H1 (cell line): ENCODE results near the gene SOX8. TPM values are rescaled to one million over a fixed set of nuclear protein-coding genes. Genes with fewer than 3 reads are reported as not detected.
A peak's percentile ranks its signal among the peaks of the same experiment; 100 is the strongest.

ENCODE experiments used
- CTCF ChIA-PET: fragments of 300-600 bp; sonication (Branson Sonifier 250); formaldehyde crosslinking; loops from one replicate; lab custom pipeline; 2021; ENCODE audit not compliant: partially characterized antibody; lab: Charles Lee
- POLR2A ChIA-PET: fragments of 300-600 bp; sonication (Branson Sonifier 250); formaldehyde crosslinking; loops from one replicate; lab custom pipeline; 2021; ENCODE audit warnings: inconsistent platforms; ENCODE audit not compliant: partially characterized antibody; lab: Charles Lee
- DNase-seq, 2 experiments: peaks; one replicate each; pipeline versions ENCODE4 v3.0.0 to v3.0.0-alpha.2; 2010 to 2022; ENCODE audit warnings: low spot score in 2 of 2, low read depth in 1 of 2, mixed read lengths in 1 of 2
- FAIRE-seq: peaks from 2 replicates; lab custom pipeline; 2011; peaks lifted over from hg19 to GRCh38; lab: Jason Lieb, UNC
- H2AFZ ChIP-seq: 2 replicates; pipeline ENCODE4 v1.8.1; 2012; ENCODE audit warnings: low read length, inconsistent platforms
- H2AK5ac ChIP-seq: 2 replicates; pipeline ENCODE4 v1.6.1; 2013; ENCODE audit warnings: low read depth, low read length
- H2BK120ac ChIP-seq: replicated peaks from 2 replicates; pipeline ENCODE3; 2013; ENCODE audit warnings: low read depth, low read length, inconsistent platforms
- H2BK12ac ChIP-seq: 2 replicates; pipeline ENCODE4 v1.6.1; 2013; ENCODE audit warnings: low read depth, low read length
- H2BK15ac ChIP-seq: 2 replicates; pipeline ENCODE4 v1.6.1; 2013; ENCODE audit warnings: low read length
- H2BK20ac ChIP-seq: 2 replicates; pipeline ENCODE4 v1.6.1; 2013; ENCODE audit warnings: low read length
- H2BK5ac ChIP-seq: 2 replicates; pipeline ENCODE4 v1.6.1; 2013; ENCODE audit warnings: low read depth, low read length
- H3K14ac ChIP-seq: 2 replicates; pipeline ENCODE4 v1.6.1; 2013; ENCODE audit warnings: inconsistent platforms; ENCODE audit not compliant: insufficient read length
- H3K18ac ChIP-seq: 2 replicates; pipeline ENCODE4 v1.6.1; 2013; ENCODE audit warnings: low read length; ENCODE audit errors: extremely low read depth
- H3K23ac ChIP-seq: 2 replicates; pipeline ENCODE4 v1.6.1; 2013; ENCODE audit warnings: inconsistent platforms; ENCODE audit not compliant: insufficient read length
- H3K23me2 ChIP-seq: 2 replicates; pipeline ENCODE4 v1.6.1; 2013; ENCODE audit warnings: low read depth, low read length
- H3K27ac ChIP-seq: 2 replicates; pipeline ENCODE4 v1.6.1; 2011; ENCODE audit warnings: low read depth, low read length, inconsistent platforms
- H3K27me3 ChIP-seq, 4 experiments: replicated peaks in 1 of 4; 1 replicate in 1 of 4; 2 replicates in 3 of 4; pipeline versions ENCODE4 v1.6.1 to v1.8.1; 2011 to 2013; ENCODE audit warnings: low read length in 3 of 4, mild to moderate bottlenecking in 3 of 4, inconsistent platforms in 2 of 4, mixed read lengths in 2 of 4, moderate library complexity in 1 of 4; ENCODE audit not compliant: control insufficient read depth in 3 of 4, insufficient read depth in 3 of 4; ENCODE audit errors: extremely low read depth in 1 of 4
- H3K36me3 ChIP-seq, 4 experiments: 2 replicates each; pipeline versions ENCODE4 v1.6.1 to v1.8.1; 2011 to 2013; ENCODE audit warnings: mild to moderate bottlenecking in 4 of 4, low read length in 3 of 4, moderate library complexity in 2 of 4, control low read depth in 1 of 4, inconsistent platforms in 1 of 4; ENCODE audit not compliant: insufficient read depth in 4 of 4, control insufficient read depth in 2 of 4
- H3K4ac ChIP-seq: replicated peaks from 2 replicates; pipeline ENCODE3; 2013; ENCODE audit warnings: low read length, low read depth, mixed read lengths, inconsistent platforms; ENCODE audit not compliant: insufficient read length
- H3K4me1 ChIP-seq, 4 experiments: replicated peaks in 1 of 4; 1 replicate in 1 of 4; 2 replicates in 3 of 4; pipeline versions ENCODE4 v1.6.1 to v1.8.1; 2011 to 2013; ENCODE audit warnings: low read length in 3 of 4, inconsistent platforms in 2 of 4, mixed read lengths in 1 of 4; ENCODE audit not compliant: insufficient read depth in 4 of 4, control insufficient read depth in 3 of 4
- H3K4me2 ChIP-seq, 2 experiments: 2 replicates each; pipeline versions ENCODE4 v1.6.1 to v1.8.1; 2011 to 2013; ENCODE audit warnings: low read depth in 2 of 2, low read length in 2 of 2, control low read depth in 1 of 2, inconsistent platforms in 1 of 2, mild to moderate bottlenecking in 1 of 2; ENCODE audit not compliant: insufficient read depth in 1 of 2
- H3K4me3 ChIP-seq, 4 experiments: fragments of 200-600, 300-600 bp in 1 of 4; sonication (generic), shearing (Covaris generic), sonication (Bioruptor Twin) in 1 of 4; 2 replicates each; pipeline versions ENCODE4 v1.5.1 to v1.8.1; 2011 to 2016; ENCODE audit warnings: low read length in 4 of 4, low read depth in 3 of 4, control low read depth in 2 of 4, inconsistent platforms in 2 of 4, mild to moderate bottlenecking in 2 of 4, mixed read lengths in 1 of 4, moderate library complexity in 1 of 4; ENCODE audit not compliant: insufficient read depth in 2 of 4; ENCODE audit errors: extremely low read depth in 1 of 4
- H3K56ac ChIP-seq: replicated peaks from 2 replicates; pipeline ENCODE3; 2013; ENCODE audit warnings: low read depth, mild to moderate bottlenecking, mixed read lengths, low read length, inconsistent platforms; ENCODE audit not compliant: insufficient read length
- H3K79me1 ChIP-seq: 2 replicates; pipeline ENCODE4 v1.6.1; 2013; ENCODE audit warnings: low read depth, low read length, control low read depth
- H3K79me2 ChIP-seq, 2 experiments: 2 replicates each; pipeline versions ENCODE4 v1.6.1 to v1.8.1; 2012 to 2013; ENCODE audit warnings: low read length in 2 of 2, mild to moderate bottlenecking in 2 of 2, inconsistent platforms in 1 of 2; ENCODE audit not compliant: insufficient read depth in 2 of 2, control insufficient read depth in 1 of 2
- H3K9ac ChIP-seq, 4 experiments: replicated peaks in 1 of 4; 1 replicate in 1 of 4; 2 replicates in 3 of 4; pipeline versions ENCODE4 v1.6.1 to v1.8.1; 2011 to 2013; ENCODE audit warnings: low read depth in 3 of 4, low read length in 3 of 4, control low read depth in 2 of 4, mild to moderate bottlenecking in 2 of 4, moderate library complexity in 2 of 4, inconsistent platforms in 1 of 4; ENCODE audit errors: extremely low read depth in 1 of 4
- H3K9me3 ChIP-seq, 2 experiments: 2 replicates each; pipeline versions ENCODE4 v1.6.1 to v1.8.1; 2012 to 2013; ENCODE audit warnings: mild to moderate bottlenecking in 2 of 2, moderate library complexity in 2 of 2, control low read depth in 1 of 2, inconsistent platforms in 1 of 2, low read depth in 1 of 2, low read length in 1 of 2, mixed read lengths in 1 of 2; ENCODE audit not compliant: insufficient read depth in 2 of 2
- H4K20me1 ChIP-seq, 2 experiments: replicated peaks in 1 of 2; 2 replicates each; pipeline versions ENCODE3 to v1.8.1; 2011 to 2013; ENCODE audit warnings: inconsistent platforms in 2 of 2, low read length in 2 of 2, mild to moderate bottlenecking in 1 of 2; ENCODE audit not compliant: insufficient read depth in 2 of 2, control insufficient read depth in 1 of 2
- H4K5ac ChIP-seq: 2 replicates; pipeline ENCODE4 v1.6.1; 2013; ENCODE audit warnings: low read length, low read depth, mixed read lengths, inconsistent platforms; ENCODE audit not compliant: insufficient read length
- H4K8ac ChIP-seq: 2 replicates; pipeline ENCODE4 v1.8.0; 2013; ENCODE audit warnings: mild to moderate bottlenecking, moderate library complexity, low read length, inconsistent platforms; ENCODE audit not compliant: insufficient read depth; ENCODE audit errors: extremely low read depth
- H4K91ac ChIP-seq: replicated peaks from 2 replicates; pipeline ENCODE3; 2013; ENCODE audit warnings: low read length, mixed read lengths, inconsistent platforms; ENCODE audit not compliant: insufficient read length
- ASH2L ChIP-seq: fragments of 200-600, 300-600 bp; sonication (generic); IDR thresholded peaks from one replicate; pipeline ENCODE4 v1.7.1; 2017; ENCODE audit warnings: low read length
- EP300 ChIP-seq, 2 experiments: IDR thresholded peaks; 1 replicate in 1 of 2; 2 replicates in 1 of 2; pipeline ENCODE4 v1.6.1; 2011 to 2012; ENCODE audit warnings: low read depth in 2 of 2, low read length in 2 of 2, mild to moderate bottlenecking in 2 of 2, borderline replicate concordance in 1 of 2, inconsistent platforms in 1 of 2, moderate library complexity in 1 of 2
- FOSL1 ChIP-seq: IDR thresholded peaks from 2 replicates; pipeline ENCODE4 v1.6.1; 2011; ENCODE audit warnings: mild to moderate bottlenecking, low read depth, low read length, moderate library complexity; ENCODE audit not compliant: insufficient read depth
- HDAC6 ChIP-seq: IDR thresholded peaks from one replicate; pipeline ENCODE4 v1.7.1; 2012; ENCODE audit warnings: low read depth, mild to moderate bottlenecking, inconsistent platforms, low read length, moderate library complexity
- RAD21 ChIP-seq, 2 experiments: IDR thresholded peaks in 1 of 2; conservative IDR thresholded peaks in 1 of 2; 2 replicates each; pipeline ENCODE4 v1.6.1; 2011; ENCODE audit warnings: low read depth in 2 of 2, low read length in 2 of 2, improper control_type of control experiment in 1 of 2, inconsistent platforms in 1 of 2, mild to moderate bottlenecking in 1 of 2, moderate library complexity in 1 of 2
- SAP30 ChIP-seq: fragments of 300-600 bp; sonication (generic); IDR thresholded peaks from 2 replicates; pipeline ENCODE4 v1.7.1; 2012; ENCODE audit warnings: low read length, moderate library complexity, mild to moderate bottlenecking, inconsistent platforms; ENCODE audit not compliant: insufficient read depth, insufficient replicate concordance
- SIX5 ChIP-seq: IDR thresholded peaks from 2 replicates; pipeline ENCODE4 v1.6.1; 2011; ENCODE audit warnings: mild to moderate bottlenecking, low read depth, low read length
- SP1 ChIP-seq: IDR thresholded peaks from 2 replicates; pipeline ENCODE4 v1.6.1; 2011; ENCODE audit warnings: low read depth, low read length
- SRF ChIP-seq: IDR thresholded peaks from 2 replicates; pipeline ENCODE4 v1.6.1; 2011; ENCODE audit warnings: mild to moderate bottlenecking, low read depth, low read length, moderate library complexity
- TAF7 ChIP-seq: optimal IDR thresholded peaks from 2 replicates; pipeline ENCODE3; 2011; ENCODE audit warnings: low read depth, mild to moderate bottlenecking, inconsistent platforms, low read length, moderate library complexity, borderline replicate concordance
- ZNF274 ChIP-seq: IDR thresholded peaks from 2 replicates; pipeline ENCODE4 v1.7.0; 2012; ENCODE audit warnings: low read length, borderline replicate concordance; ENCODE audit errors: extremely low read depth
- WGBS, 2 experiments: shearing (Covaris generic) in 1 of 2; methylation state at CpG; one replicate each; pipeline versions ENCODE4 v1.1.6 to v1.1.7; 2013 to 2015; ENCODE audit warnings: low lambda C conversion rate in 2 of 2, mixed read lengths in 2 of 2, inconsistent platforms in 1 of 2, low coverage in 1 of 2, missing lambda C conversion rate in 1 of 2; ENCODE audit not compliant: insufficient replicate concordance in 2 of 2, insufficient coverage in 1 of 2, insufficient read length in 1 of 2; ENCODE audit errors: extremely low coverage in 1 of 2, missing lambda C conversion rate in 1 of 2; 5-methylcytosine and 5-hydroxymethylcytosine counted together
- polyA plus RNA-seq, 7 experiments: library from polyadenylated mRNA; depleted of rRNA in 3 of 7; stranded (reverse) in 5 of 7; unstranded in 2 of 7; fragments of >200 nt in 5 of 7; fragments of 200-250 nt in 2 of 7; gene quantifications; 1 replicate in 5 of 7; 2 replicates in 1 of 7; 4 replicates in 1 of 7; pipeline versions ENCODE4 v1.2.1 to v1.2.3, GENCODE V29; 2011 to 2013; ENCODE audit warnings: missing spikeins in 2 of 7, mixed read lengths in 2 of 7
- total RNA-seq: library from RNA; stranded (reverse); fragmentation: NEBNext Ultra II Directional; extraction: Animal tissue kit (Norgen Biotek cat#: 25700); gene quantifications from 2 replicates; pipeline ENCODE4 v1.2.1, GENCODE V29; 2021
- TF ChIP-seq, protein P1 (sequence below): IDR thresholded peaks from 2 replicates; pipeline ENCODE4 v1.6.1; 2012; ENCODE audit warnings: inconsistent platforms

Gene SOX8
- total and polyA plus RNA-seq, 2 of the 8 experiments (the other 6 are each of a cell fraction or from before 2014, with no cell fraction given), result 2.2 to 5.7 TPM

DNA sequence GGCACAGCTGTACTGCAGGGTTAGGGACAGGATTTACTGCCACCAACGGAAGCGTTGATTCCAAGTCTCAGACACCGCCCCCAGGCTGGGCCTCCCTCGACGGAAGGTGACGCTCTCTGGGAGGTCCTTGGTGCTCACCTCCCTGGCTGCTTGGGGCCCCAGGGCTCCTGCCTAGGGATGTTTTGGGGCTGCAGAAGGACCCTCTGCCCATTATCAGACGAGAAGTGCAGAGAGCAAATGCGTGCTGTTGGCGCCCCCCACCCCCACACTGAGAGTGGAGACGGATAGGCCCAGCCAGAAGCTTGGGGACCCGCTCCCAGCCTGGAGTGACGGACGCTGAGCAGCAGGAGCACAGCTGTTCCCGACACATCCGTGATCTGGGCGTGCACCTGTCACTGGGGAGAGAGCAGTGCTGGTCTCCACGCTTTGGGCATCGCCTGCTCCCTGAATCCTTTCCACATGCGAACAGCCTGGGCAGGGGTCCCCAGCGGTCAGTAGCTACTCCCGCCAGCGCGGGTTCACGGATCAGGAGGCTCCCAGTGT is 5.1 kb upstream of the SOX8 start:
- Histone ChIP-seq H4K5ac (no peak overlapping the region), H3K27ac (no peak overlapping the region), H3K4me2 (no peak overlapping the region), H4K20me1 (peaks cover 0 to 7% of the 10 kb centered on the region in 2 experiments), H3K23me2 (peaks cover 10% of the 10 kb centered on the region; the same call in 1 of the 2 replicates), H3K23ac (no peak overlapping the region), H3K18ac (no peak overlapping the region), H2BK5ac (no peak overlapping the region), H2BK12ac (no peak overlapping the region), H3K4ac (no peak overlapping the region), H3K79me2 (no peaks in the 10 kb centered on the region), H3K27me3 (peaks cover 15 to 43% (median 29%) of the 10 kb centered on the region in 4 experiments), H3K9me3 (no peaks in the 10 kb centered on the region), H3K9ac (no peak overlapping the region), H2AFZ (no peak overlapping the region), H2BK120ac (no peak overlapping the region), H3K79me1 (no peaks in the 10 kb centered on the region; the same call in 1 of the 2 replicates), H3K4me1 (peaks cover 0 to 8% (median 3%) of the 10 kb centered on the region in 4 experiments; a peak in 6 of 7 replicates), H2BK20ac (no peak overlapping the region), H3K14ac (no peak overlapping the region), H4K8ac (peak overlapping the region; percentile 41), H3K56ac (no peak overlapping the region), H3K36me3 (no peaks in the 10 kb centered on the region), H2BK15ac (no peak overlapping the region), H2AK5ac (no peak overlapping the region), H3K4me3 (no peak overlapping the region), H4K91ac (no peak overlapping the region)
- no peak for FAIRE-seq
- ChIA-PET POLR2A (interaction anchor here (0.9 kb wide), 1 partner anchor 192 kb away, joined by 3 read pairs; no protein-coding TSS in a partner anchor), CTCF (no interaction called here)
- WGBS, 2 experiments, result 89% methylated on average over 16 of the region's 24 CpGs; no CpG with 5 or more reads in 1 of the 2 experiments
- no peak for DNase-seq
- TF ChIP-seq SIX5 (no peak), SP1 (no peak), SRF (no peak), TAF7 (no peak), EP300 (IDR thresholded peaks at IDR 0.05; ENCODE audit: borderline replicate concordance in 1 of 2, low read depth in 2 of 2, low read length in 2 of 2) (no peak), HDAC6 (no peak), RAD21 (IDR thresholded peaks at IDR 0.05 in 1 of 2, conservative IDR thresholded peaks at IDR 0.05 in 1 of 2; ENCODE audit: low read depth in 2 of 2, low read length in 2 of 2) (no peak), ASH2L (no peak), SAP30 (no peak), FOSL1 (no peak), ZNF274 (no peak)
- TF ChIP-seq, protein P1, sequence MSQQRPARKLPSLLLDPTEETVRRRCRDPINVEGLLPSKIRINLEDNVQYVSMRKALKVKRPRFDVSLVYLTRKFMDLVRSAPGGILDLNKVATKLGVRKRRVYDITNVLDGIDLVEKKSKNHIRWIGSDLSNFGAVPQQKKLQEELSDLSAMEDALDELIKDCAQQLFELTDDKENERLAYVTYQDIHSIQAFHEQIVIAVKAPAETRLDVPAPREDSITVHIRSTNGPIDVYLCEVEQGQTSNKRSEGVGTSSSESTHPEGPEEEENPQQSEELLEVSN, result no peak
